GM18909 (cell line): Measurements from ENCODE around the gene TTLL9.

Experiments
- ATAC-seq: cut with Tn5 transposase; IDR thresholded peaks from one replicate; pipeline ENCODE4 v1.9.1; 2021; ENCODE audit warnings: mild to moderate bottlenecking; ENCODE audit not compliant: unreplicated experiment, poor library complexity

The TTLL9 gene

GRCh38 chr20:31877684-31878083, 7.2 kb downstream of the TTLL9 start:
- ATAC-seq = no peak

GRCh38 chr20:31879143-31879987, 8.9 kb downstream of the TTLL9 start:
- ATAC-seq = peak; percentile 85

GRCh38 chr20:31881945-31882344, 11.5 kb downstream of the TTLL9 start:
- no peak for ATAC-seq

GRCh38 chr20:31883829-31884228, 13.4 kb downstream of the TTLL9 start:
- ATAC-seq = no peak

GRCh38 chr20:31890646-31891045, 20.2 kb downstream of the TTLL9 start:
- ATAC-seq = no peak

- ATAC-seq = peak; percentile 98
Observed at GRCh38 chr20:31894980-31895675, 24.7 kb downstream of the TTLL9 start.

- no peak for ATAC-seq
Observed at GRCh38 chr20:31896049-31896448, 25.6 kb downstream of the TTLL9 start.

GRCh38 chr20:31897541-31897940, 27.1 kb downstream of the TTLL9 start:
- ATAC-seq = no peak

- ATAC-seq = no peak
Observed at GRCh38 chr20:31901615-31902014, 31.2 kb downstream of the TTLL9 start.

- no peak for ATAC-seq
Observed at GRCh38 chr20:31903627-31904386, 33.4 kb downstream of the TTLL9 start.

GRCh38 chr20:31906001-31906400, 35.6 kb downstream of the TTLL9 start:
- ATAC-seq = no peak

- ATAC-seq = no peak
Observed at GRCh38 chr20:31907046-31907445, 36.6 kb downstream of the TTLL9 start.

- ATAC-seq = no peak
Observed at GRCh38 chr20:31908016-31908415, 37.6 kb downstream of the TTLL9 start.

GRCh38 chr20:31908424-31908823, 38.0 kb downstream of the TTLL9 start:
- ATAC-seq = no peak

GRCh38 chr20:31909253-31910070, 39.0 kb downstream of the TTLL9 start:
- ATAC-seq = no peak

GRCh38 chr20:31910071-31910803, 39.8 kb downstream of the TTLL9 start:
- ATAC-seq = no peak

- ATAC-seq = no peak
Observed at GRCh38 chr20:31913431-31914157, 43.2 kb downstream of the TTLL9 start.

- no peak for ATAC-seq
Observed at GRCh38 chr20:31914170-31914569, 43.7 kb downstream of the TTLL9 start.
